ENCODE measurements around the gene BOLA1.
"Not testable (repeated sequence)": the region's sequence is repeated elsewhere in the genome, so short reads cannot be mapped to it uniquely, and the experiment has no call there.

- TF ChIP-seq POLR2A (IDR thresholded peaks at IDR 0.05; ENCODE audit: low read length); GATA1 (IDR thresholded peaks at IDR 0.05; ENCODE audit: low read depth, low read length): not testable (repeated sequence)
Measured at GRCh38 chr1:149866887-149867286, 32.5 kb upstream of the BOLA1 start.

Measured in erythroblast (primary cell).